CD14-positive monocyte (primary cell): Measurements from ENCODE around the gene CLEC19A. TPM values are rescaled to one million over a fixed set of nuclear protein-coding genes. Genes with fewer than 3 reads are reported as not detected.

Experiments
- DNase-seq, 3 donors: peaks; one replicate each; pipeline ENCODE4 v3.0.0-alpha.2; 2011 to 2022
- H2AFZ ChIP-seq: 2 replicates; pipeline ENCODE4 v1.6.0; 2012; ENCODE audit warnings: mild to moderate bottlenecking, low read depth, low read length, inconsistent platforms; ENCODE audit not compliant: insufficient read depth, poor library complexity, severe bottlenecking
- H3K27ac ChIP-seq, 2 donors: 1 replicate in 1 of 2; 2 replicates in 1 of 2; pipeline ENCODE4 v1.5.1; 2012 to 2013; ENCODE audit warnings: low read length in 2 of 2, control low read depth in 1 of 2, inconsistent platforms in 1 of 2, low read depth in 1 of 2, mild to moderate bottlenecking in 1 of 2
- H3K27me3 ChIP-seq, 2 donors: one replicate each; pipeline versions ENCODE4 v1.6.0 to v1.6.1; 2011 to 2013; ENCODE audit warnings: low read length in 2 of 2; ENCODE audit not compliant: control insufficient read depth in 2 of 2, insufficient read depth in 2 of 2
- H3K36me3 ChIP-seq, 2 donors: replicated peaks in 1 of 2; 1 replicate in 1 of 2; 2 replicates in 1 of 2; pipeline versions ENCODE4 v1.5.1 to v1.6.1; 2012 to 2013; ENCODE audit warnings: low read length in 2 of 2, control low read depth in 1 of 2, inconsistent platforms in 1 of 2, mild to moderate bottlenecking in 1 of 2; ENCODE audit not compliant: insufficient read depth in 2 of 2, control insufficient read depth in 1 of 2
- H3K4me1 ChIP-seq, 2 donors: 1 replicate in 1 of 2; 2 replicates in 1 of 2; pipeline versions ENCODE4 v1.5.1 to v1.6.1; 2012 to 2013; ENCODE audit warnings: low read length in 2 of 2, control low read depth in 1 of 2, inconsistent platforms in 1 of 2, mild to moderate bottlenecking in 1 of 2, moderate library complexity in 1 of 2; ENCODE audit not compliant: insufficient read depth in 2 of 2, control insufficient read depth in 1 of 2
- H3K4me2 ChIP-seq: replicated peaks from 2 replicates; pipeline ENCODE3; 2012; ENCODE audit warnings: low read length, moderate library complexity, mild to moderate bottlenecking; ENCODE audit not compliant: poor library complexity, severe bottlenecking; ENCODE audit errors: extremely low read depth
- H3K4me3 ChIP-seq, 3 experiments: fragments of 200-600 bp in 1 of 3; sonication (generic) in 1 of 3; replicated peaks in 1 of 3; 1 replicate in 2 of 3; 2 replicates in 1 of 3; pipeline ENCODE4 v1.5.1; 2011 to 2013; ENCODE audit warnings: low read length in 3 of 3, mild to moderate bottlenecking in 3 of 3, control low read depth in 2 of 3, low read depth in 2 of 3, inconsistent platforms in 1 of 3, moderate library complexity in 1 of 3
- H3K79me2 ChIP-seq: 2 replicates; pipeline ENCODE4 v1.6.0; 2012; ENCODE audit warnings: mild to moderate bottlenecking, control low read depth, inconsistent platforms, low read length, moderate library complexity; ENCODE audit not compliant: insufficient read depth
- H3K9ac ChIP-seq: 2 replicates; pipeline ENCODE4 v1.6.0; 2017; ENCODE audit warnings: low read length, mild to moderate bottlenecking; ENCODE audit not compliant: insufficient read depth, poor library complexity, severe bottlenecking
- H3K9me3 ChIP-seq, 2 donors: replicated peaks in 1 of 2; 1 replicate in 1 of 2; 2 replicates in 1 of 2; pipeline versions ENCODE4 v1.5.1 to v1.6.1; 2012 to 2013; ENCODE audit warnings: low read length in 2 of 2, control low read depth in 1 of 2; ENCODE audit not compliant: control insufficient read depth in 1 of 2, insufficient read depth in 1 of 2
- H4K20me1 ChIP-seq: 2 replicates; pipeline ENCODE4 v1.6.0; 2012; ENCODE audit warnings: mild to moderate bottlenecking, low read length, control low read depth, moderate library complexity; ENCODE audit not compliant: insufficient read depth
- H3K27ac Mint-ChIP-seq, 7 donors: one replicate each; pipeline ENCODE4 v1.8.0; 2020; ENCODE audit warnings: mild to moderate bottlenecking in 7 of 7, mixed read lengths in 7 of 7, moderate library complexity in 6 of 7, inconsistent platforms in 2 of 7
- H3K27me3 Mint-ChIP-seq, 3 donors: one replicate each; pipeline ENCODE4 v1.8.0; 2021 to 2022; ENCODE audit warnings: low read depth in 3 of 3, mild to moderate bottlenecking in 3 of 3, mixed read lengths in 3 of 3, moderate library complexity in 3 of 3, inconsistent platforms in 1 of 3
- H3K36me3 Mint-ChIP-seq, 2 donors: one replicate each; pipeline ENCODE4 v1.8.0; 2020; ENCODE audit warnings: mixed read lengths in 2 of 2, inconsistent platforms in 1 of 2, mild to moderate bottlenecking in 1 of 2
- H3K4me1 Mint-ChIP-seq: one replicate; pipeline ENCODE4 v1.8.0; 2020; ENCODE audit warnings: mild to moderate bottlenecking, mixed read lengths
- H3K4me3 Mint-ChIP-seq, 2 donors: one replicate each; pipeline ENCODE4 v1.8.0; 2020; ENCODE audit warnings: mild to moderate bottlenecking in 2 of 2, mixed read lengths in 2 of 2, moderate library complexity in 1 of 2
- H3K9me3 Mint-ChIP-seq, 7 donors: one replicate each; pipeline ENCODE4 v1.8.0; 2020 to 2022; ENCODE audit warnings: mixed read lengths in 7 of 7, mild to moderate bottlenecking in 6 of 7, moderate library complexity in 6 of 7, inconsistent platforms in 2 of 7
- WGBS: methylation state at CpG from one replicate; pipeline ENCODE4 v1.1.5; 2013; ENCODE audit warnings: missing lambda C conversion rate; ENCODE audit not compliant: insufficient coverage; 5-methylcytosine and 5-hydroxymethylcytosine counted together
- intact Hi-C, 2 donors: fragments of 100-400 bp; cut with micrococcal nuclease; formaldehyde crosslinking; loops; one replicate each; pipeline versions ENCODE4 v1.15.0 to v1.15.1; 2023
- polyA minus RNA-seq: library from RNA; depleted of rRNA, polyadenylated mRNA; stranded (reverse); fragments of >200 nt; gene quantifications from 2 replicates; pipeline ENCODE4 v1.2.3, GENCODE V29; 2012
- polyA plus RNA-seq, 3 donors: library from polyadenylated mRNA; depleted of rRNA in 1 of 3; unstranded in 2 of 3; stranded (reverse) in 1 of 3; fragments of 300-500 nt in 2 of 3; fragments of >200 nt in 1 of 3; fragmentation: Illumina TruSeq in 2 of 3; gene quantifications; 1 replicate in 2 of 3; 2 replicates in 1 of 3; pipeline ENCODE4 v1.2.3, GENCODE V29; 2012 to 2021
- total RNA-seq, 12 experiments: library from RNA in 1 of 12; stranded (reverse) in 1 of 12; fragments of 120-200 nt in 1 of 12; gene quantifications; one replicate each; pipeline ENCODE4 v1.2.4 and lab custom pipeline; 2013 to 2026; ENCODE audit warnings: mixed read lengths in 6 of 12, inconsistent platforms in 1 of 12
- TF ChIP-seq, protein P1 (sequence below): fragments of 200-600 bp; IDR thresholded peaks from one replicate; pipeline ENCODE4 v1.8.0; 2022; ENCODE audit warnings: antibody characterized with exemption, mild to moderate bottlenecking

CLEC19A gene
- total RNA-seq (2013) = 0.02 TPM
- polyA plus RNA-seq = not detected
- polyA minus RNA-seq = not detected in 2 replicates
- 0 to 1.7 (median 0.06) reads per million in 11 experiments for total RNA-seq (lab: John Stamatoyannopoulos, UW)

- TF ChIP-seq, protein P1, sequence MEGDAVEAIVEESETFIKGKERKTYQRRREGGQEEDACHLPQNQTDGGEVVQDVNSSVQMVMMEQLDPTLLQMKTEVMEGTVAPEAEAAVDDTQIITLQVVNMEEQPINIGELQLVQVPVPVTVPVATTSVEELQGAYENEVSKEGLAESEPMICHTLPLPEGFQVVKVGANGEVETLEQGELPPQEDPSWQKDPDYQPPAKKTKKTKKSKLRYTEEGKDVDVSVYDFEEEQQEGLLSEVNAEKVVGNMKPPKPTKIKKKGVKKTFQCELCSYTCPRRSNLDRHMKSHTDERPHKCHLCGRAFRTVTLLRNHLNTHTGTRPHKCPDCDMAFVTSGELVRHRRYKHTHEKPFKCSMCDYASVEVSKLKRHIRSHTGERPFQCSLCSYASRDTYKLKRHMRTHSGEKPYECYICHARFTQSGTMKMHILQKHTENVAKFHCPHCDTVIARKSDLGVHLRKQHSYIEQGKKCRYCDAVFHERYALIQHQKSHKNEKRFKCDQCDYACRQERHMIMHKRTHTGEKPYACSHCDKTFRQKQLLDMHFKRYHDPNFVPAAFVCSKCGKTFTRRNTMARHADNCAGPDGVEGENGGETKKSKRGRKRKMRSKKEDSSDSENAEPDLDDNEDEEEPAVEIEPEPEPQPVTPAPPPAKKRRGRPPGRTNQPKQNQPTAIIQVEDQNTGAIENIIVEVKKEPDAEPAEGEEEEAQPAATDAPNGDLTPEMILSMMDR = no peak
- H4K20me1 ChIP-seq = no peaks in the 10 kb centered on the region
- no peaks in the 10 kb centered on the region for H3K36me3 Mint-ChIP-seq
- no peak within 1 kb of the TSS for H3K27ac ChIP-seq
- no peak within 1 kb of the TSS for H3K4me3 Mint-ChIP-seq
- H3K9me3 ChIP-seq = no peaks in the 10 kb centered on the region
- WGBS = 83% methylated on average over 1 of the region's 2 CpGs
- no peak within 1 kb of the TSS for H3K27ac Mint-ChIP-seq
- H3K36me3 ChIP-seq = no peaks in the 10 kb centered on the region
- peaks cover 0 to 2% (median 0%) of the 10 kb centered on the region in 7 donors for H3K9me3 Mint-ChIP-seq
- no peak within 1 kb of the TSS for H3K4me3 ChIP-seq
- H2AFZ ChIP-seq = no peak within 1 kb of the TSS
- H3K27me3 Mint-ChIP-seq = peaks cover 3 to 10% (median 9%) of the 10 kb centered on the region in 3 donors
- H3K4me1 ChIP-seq = no peaks in the 10 kb centered on the region
- peaks cover 3% of the 10 kb centered on the region for H3K4me1 Mint-ChIP-seq
- H3K9ac ChIP-seq = no peak within 1 kb of the TSS
- no peaks in the 10 kb centered on the region for H3K79me2 ChIP-seq
- intact Hi-C loops = no loop called here
- H3K27me3 ChIP-seq = peaks cover 2 to 4% of the 10 kb centered on the region in 2 donors
- no peak for DNase-seq
- H3K4me2 ChIP-seq = no peak within 1 kb of the TSS
Measured at GRCh38 chr16:19285431-19285830, at the start of gene CLEC19A. Gene CLEC19A (plus strand): TSS chr16:19285731. CDS start chr16:19285852, 121 bp downstream.

DNA sequence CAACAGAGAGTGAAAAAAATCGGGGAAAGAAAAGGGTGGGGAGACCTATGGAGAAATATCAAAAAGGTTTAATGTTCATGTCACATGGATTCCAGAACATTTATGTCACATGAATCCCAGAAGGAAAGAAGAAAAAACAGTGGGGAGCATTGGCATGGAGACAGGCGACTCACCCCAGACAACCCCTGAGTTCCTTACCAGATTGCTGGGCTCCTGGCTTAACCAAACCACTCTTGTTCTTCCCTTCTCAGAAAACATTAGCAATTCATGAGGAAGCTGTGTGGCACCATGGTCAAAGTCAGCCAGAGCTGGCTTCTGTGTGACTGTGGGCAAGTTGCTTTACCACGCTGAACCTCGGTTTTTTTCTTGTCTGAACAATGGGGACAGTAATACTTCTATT lies 49.6 kb upstream of the CLEC19A start:
- Histone ChIP-seq H2AFZ (no peak overlapping the region), H3K4me2 (no peak overlapping the region), H3K9me3 (peaks cover 44 to 61% of the 10 kb centered on the region in 2 donors), H3K27ac (no peak overlapping the region), H3K4me1 (no peaks in the 10 kb centered on the region), H3K36me3 (no peaks in the 10 kb centered on the region), H4K20me1 (no peaks in the 10 kb centered on the region), H3K9ac (no peak overlapping the region), H3K4me3 (no peak overlapping the region), H3K27me3 (no peaks in the 10 kb centered on the region), H3K79me2 (no peaks in the 10 kb centered on the region)
- TF ChIP-seq, protein P1 = no peak
- no peak for DNase-seq
- H3K27ac Mint-ChIP-seq = no peak overlapping the region
- peaks cover 15 to 58% (median 35%) of the 10 kb centered on the region in 7 donors for H3K9me3 Mint-ChIP-seq
- no peaks in the 10 kb centered on the region for H3K4me1 Mint-ChIP-seq
- peaks cover 0 to 3% (median 3%) of the 10 kb centered on the region in 3 donors for H3K27me3 Mint-ChIP-seq
- H3K4me3 Mint-ChIP-seq = no peak overlapping the region
- intact Hi-C loops = no loop called here
- WGBS = 78% methylated on average over 1 of the region's 4 CpGs
- no peaks in the 10 kb centered on the region for H3K36me3 Mint-ChIP-seq
